ENCODE data around the gene BCR. TPM values are rescaled to one million over a fixed set of nuclear protein-coding genes. Genes with fewer than 3 reads are reported as not detected.

Gene BCR
- total and polyA plus RNA-seq, 2 of the 8 experiments (the other 6 are each of a cell fraction or from before 2014, with no cell fraction given): 66.7 to 130 TPM

- no peak for TF ChIP-seq NANOG (IDR thresholded peaks at IDR 0.05; ENCODE audit: insufficient read depth, low read depth, low read length, poor library complexity, severe bottlenecking)
Measured at GRCh38 chr22:23248583-23248982, 68.3 kb downstream of the BCR start (continued).

All from H1 (cell line).